ENCODE data around the gene SRSF8. TPM values are rescaled to one million over a fixed set of nuclear protein-coding genes. Genes with fewer than 3 reads are reported as not detected.
"Not testable (repeated sequence)": the region's sequence is repeated elsewhere in the genome, so short reads cannot be mapped to it uniquely, and the experiment has no call there.

SRSF8 gene, protein sequence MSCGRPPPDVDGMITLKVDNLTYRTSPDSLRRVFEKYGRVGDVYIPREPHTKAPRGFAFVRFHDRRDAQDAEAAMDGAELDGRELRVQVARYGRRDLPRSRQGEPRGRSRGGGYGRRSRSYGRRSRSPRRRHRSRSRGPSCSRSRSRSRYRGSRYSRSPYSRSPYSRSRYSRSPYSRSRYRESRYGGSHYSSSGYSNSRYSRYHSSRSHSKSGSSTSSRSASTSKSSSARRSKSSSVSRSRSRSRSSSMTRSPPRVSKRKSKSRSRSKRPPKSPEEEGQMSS
- total RNA-seq (29.2 and 31.3 TPM in 2 replicates), polyA plus RNA-seq (19.5 and 21.9 TPM in 2 replicates), polyA minus RNA-seq (14.6 and 21.8 TPM in 2 replicates), Bru-seq, nascent RNA (percentile 85 among the genes with signal in this experiment), BruChase-seq, experiment 1, labeled RNA remaining after a 6-hour chase (percentile 95 among the genes with signal in this experiment), BruChase-seq, experiment 2, labeled RNA remaining after a 2-hour chase (percentile 96 among the genes with signal in this experiment)
- polyA plus RNA-seq (2011; cell fraction: cytosol; rRNA removed), result 19.8 and 25.2 TPM in 2 replicates
- polyA plus RNA-seq (2011; cell fraction: nucleus; rRNA removed), result 12.4 and 14.1 TPM in 2 replicates
- polyA plus RNA-seq (2012), result 25.8 and 39.4 TPM in 2 replicates
- polyA minus RNA-seq (2011; cell fraction: cytosol; rRNA and poly(A)+ RNA removed), result 11.1 TPM
- 7.4 and 9.9 TPM in 2 replicates for polyA minus RNA-seq (2011; cell fraction: nucleus; rRNA and poly(A)+ RNA removed)
- long read RNA-seq, full-length matches to known transcripts, result 105 of 105 reads
- long read RNA-seq, partial matches to known transcripts, result 0 of 105 reads
- long read RNA-seq, other reads (novel, unspliced or antisense), result 0 of 105 reads

DNA sequence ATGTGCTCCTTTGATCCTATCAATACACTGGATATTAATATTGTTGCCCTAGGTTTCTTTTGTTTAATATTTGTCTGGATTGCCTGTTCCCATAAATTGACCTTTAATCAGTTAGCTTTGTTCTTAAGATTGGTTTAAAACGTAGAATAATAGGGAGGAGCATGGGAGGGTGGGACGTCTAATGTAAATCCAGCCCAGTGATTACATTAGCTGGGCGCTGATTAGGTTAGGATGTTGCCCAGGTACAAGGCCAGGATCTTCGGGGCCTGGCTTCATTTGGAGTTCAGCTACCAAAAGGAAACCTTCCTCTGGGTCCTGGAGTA is at the start of gene SRSF8:
Gene SRSF8, plus strand, starts transcription at position 204 of the 323 bp plus-strand sequence. CDS start 308 bp downstream, outside the sequence.
- no peak for DNase-seq (ENCODE audit: low read depth, low spot score)
- peak within 1 kb of the TSS; percentile 62 for H3K27ac ChIP-seq (ENCODE audit: insufficient read depth, low read depth, low read length)
- dilution Hi-C loops (cut with MboI; ENCODE audit: extremely low pct_ligation_motif_present, low sequenced_read_pairs) (no loop called here), intact Hi-C loops (cut with micrococcal nuclease) (loop anchor here (1.0 to 2.0 kb wide), 5 partner anchors 93 to 724 kb away; partner anchors contain the start of genes CEP57, CWC15, KDM4D and SESN3)
- no peaks in the 10 kb centered on the region for H4K20me1 ChIP-seq (replicated peaks; ENCODE audit: control insufficient read depth, extremely low read depth, insufficient read depth, low read length)
- H3K4me1 ChIP-seq (ENCODE audit: control insufficient read depth, extremely low read depth, insufficient read depth, low read length), result peaks cover 19% of the 10 kb centered on the region
- H3K9ac ChIP-seq (replicated peaks; ENCODE audit: extremely low read depth, insufficient read depth, low read length), result peak within 1 kb of the TSS; percentile 75
- no TSS peak for BruUV-seq (replicated peaks)
- ChIA-PET POLR2A (interaction anchor here (1.1 to 1.6 kb wide), 4 partner anchors 23 to 93 kb away, joined by 5 to 9 read pairs (median 6); partner anchors contain the start of genes CWC15, ENDOD1 and KDM4D), CTCF (interaction anchor here (0.6 to 6.7 kb wide), 31 partner anchors 8 to 1361 kb away, joined by 3 to 96 read pairs (median 4); partner anchors contain the start of genes CWC15, ENDOD1, KDM4D and KDM4F)
- no peaks in the 10 kb centered on the region for H3K36me3 ChIP-seq (ENCODE audit: control insufficient read depth in 2 of 2, extremely low read depth in 1 of 2, insufficient read depth in 2 of 2, low read length in 2 of 2)
- H3K79me2 ChIP-seq (ENCODE audit: control insufficient read depth, insufficient read depth, low read length), result peaks cover 16% of the 10 kb centered on the region
- H3K9me1 ChIP-seq (replicated peaks; ENCODE audit: control insufficient read depth, extremely low read depth, insufficient read depth, low read length), result no peaks in the 10 kb centered on the region
- no peak for FAIRE-seq
- H3K4me2 ChIP-seq (ENCODE audit: insufficient read depth, low read length), result peak within 1 kb of the TSS; percentile 99
- TF ChIP-seq, protein P1, sequence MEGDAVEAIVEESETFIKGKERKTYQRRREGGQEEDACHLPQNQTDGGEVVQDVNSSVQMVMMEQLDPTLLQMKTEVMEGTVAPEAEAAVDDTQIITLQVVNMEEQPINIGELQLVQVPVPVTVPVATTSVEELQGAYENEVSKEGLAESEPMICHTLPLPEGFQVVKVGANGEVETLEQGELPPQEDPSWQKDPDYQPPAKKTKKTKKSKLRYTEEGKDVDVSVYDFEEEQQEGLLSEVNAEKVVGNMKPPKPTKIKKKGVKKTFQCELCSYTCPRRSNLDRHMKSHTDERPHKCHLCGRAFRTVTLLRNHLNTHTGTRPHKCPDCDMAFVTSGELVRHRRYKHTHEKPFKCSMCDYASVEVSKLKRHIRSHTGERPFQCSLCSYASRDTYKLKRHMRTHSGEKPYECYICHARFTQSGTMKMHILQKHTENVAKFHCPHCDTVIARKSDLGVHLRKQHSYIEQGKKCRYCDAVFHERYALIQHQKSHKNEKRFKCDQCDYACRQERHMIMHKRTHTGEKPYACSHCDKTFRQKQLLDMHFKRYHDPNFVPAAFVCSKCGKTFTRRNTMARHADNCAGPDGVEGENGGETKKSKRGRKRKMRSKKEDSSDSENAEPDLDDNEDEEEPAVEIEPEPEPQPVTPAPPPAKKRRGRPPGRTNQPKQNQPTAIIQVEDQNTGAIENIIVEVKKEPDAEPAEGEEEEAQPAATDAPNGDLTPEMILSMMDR (IDR thresholded peaks at IDR 0.05; ENCODE audit: extremely low read depth in 1 of 2, insufficient read depth in 1 of 2, low read depth in 1 of 2, low read length in 2 of 2), result no peak
- TF ChIP-seq JUN (IDR thresholded peaks at IDR 0.05; ENCODE audit: borderline replicate concordance, insufficient read depth, insufficient read length, low read depth), result no peak
- TF ChIP-seq EZH2 (IDR thresholded peaks at IDR 0.05; ENCODE audit: borderline replicate concordance, low read depth, low read length, severe bottlenecking), result no peak
- no peak for TF ChIP-seq POLR2AphosphoS5 (IDR thresholded peaks at IDR 0.05; ENCODE audit: insufficient read depth, low read depth, low read length)
- TF ChIP-seq MYC (IDR thresholded peaks at IDR 0.05; ENCODE audit: low read depth, low read length), result no peak
- no peak for TF ChIP-seq POLR2A (IDR thresholded peaks at IDR 0.05; ENCODE audit: low read depth, low read length)
- TF ChIP-seq GATA2 (IDR thresholded peaks at IDR 0.05; ENCODE audit: insufficient read depth, insufficient read length, low read depth, low read length), result no peak
- TF ChIP-seq, protein P2, sequence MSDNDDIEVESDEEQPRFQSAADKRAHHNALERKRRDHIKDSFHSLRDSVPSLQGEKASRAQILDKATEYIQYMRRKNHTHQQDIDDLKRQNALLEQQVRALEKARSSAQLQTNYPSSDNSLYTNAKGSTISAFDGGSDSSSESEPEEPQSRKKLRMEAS (IDR thresholded peaks at IDR 0.05; ENCODE audit: insufficient read depth, insufficient read length), result no peak
- TF ChIP-seq FOS (IDR thresholded peaks at IDR 0.05; ENCODE audit: borderline replicate concordance, insufficient read depth, low read length), result no peak
- H3K4me3 ChIP-seq (replicated peaks in 1 of 3; ENCODE audit: insufficient read depth in 1 of 3, low read depth in 1 of 3, low read length in 3 of 3), result peak within 1 kb of the TSS; percentile 78 to 98 (median 79)
- peaks cover 4 to 7% of the 10 kb centered on the region in 2 experiments for H3K27me3 ChIP-seq (ENCODE audit: control insufficient read depth in 2 of 2, insufficient read depth in 2 of 2, low read length in 2 of 2)
- H2AFZ ChIP-seq (ENCODE audit: low read depth, low read length), result peak within 1 kb of the TSS; percentile 86
- no peaks in the 10 kb centered on the region for H3K9me3 ChIP-seq (replicated peaks; ENCODE audit: control insufficient read depth, insufficient read depth, low read length)

DNA sequence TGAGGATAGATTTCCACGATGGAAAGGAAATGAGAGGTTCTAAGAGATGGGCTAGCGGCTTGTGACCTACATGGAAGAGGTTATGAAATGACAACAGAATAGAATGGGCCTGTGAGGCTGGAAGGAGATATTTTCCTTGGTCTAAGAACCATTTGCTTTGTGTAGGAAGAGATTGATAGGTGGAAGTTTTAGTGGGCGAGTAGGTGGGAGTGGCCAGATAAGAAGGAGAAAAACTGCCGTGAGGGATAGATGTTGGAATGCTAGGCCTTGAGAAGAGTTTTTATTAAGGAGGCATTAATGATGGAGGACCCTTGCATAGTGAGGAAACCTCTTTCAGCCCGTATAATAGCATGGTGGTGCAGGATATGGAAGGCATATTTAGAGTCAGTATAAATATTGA is 45.3 kb upstream of the SRSF8 start:
- FAIRE-seq; H3K36me3 ChIP-seq (ENCODE audit: control insufficient read depth in 2 of 2, extremely low read depth in 1 of 2, insufficient read depth in 2 of 2, low read length in 2 of 2); H3K27me3 ChIP-seq (ENCODE audit: control insufficient read depth in 2 of 2, insufficient read depth in 2 of 2, low read length in 2 of 2); CTCF ChIA-PET; H3K4me2 ChIP-seq (ENCODE audit: insufficient read depth, low read length); H4K20me1 ChIP-seq (replicated peaks; ENCODE audit: control insufficient read depth, extremely low read depth, insufficient read depth, low read length); H3K79me2 ChIP-seq (ENCODE audit: control insufficient read depth, insufficient read depth, low read length); dilution Hi-C loops (cut with MboI; ENCODE audit: extremely low pct_ligation_motif_present, low sequenced_read_pairs); H3K9ac ChIP-seq (replicated peaks; ENCODE audit: extremely low read depth, insufficient read depth, low read length); DNase-seq (ENCODE audit: low read depth, low spot score); H3K9me1 ChIP-seq (replicated peaks; ENCODE audit: control insufficient read depth, extremely low read depth, insufficient read depth, low read length); H3K4me1 ChIP-seq (ENCODE audit: control insufficient read depth, extremely low read depth, insufficient read depth, low read length); intact Hi-C loops (cut with micrococcal nuclease); H3K27ac ChIP-seq (ENCODE audit: insufficient read depth, low read depth, low read length); H3K4me3 ChIP-seq (replicated peaks in 1 of 3; ENCODE audit: insufficient read depth in 1 of 3, low read depth in 1 of 3, low read length in 3 of 3); POLR2A ChIA-PET; H3K9me3 ChIP-seq (replicated peaks; ENCODE audit: control insufficient read depth, insufficient read depth, low read length); H2AFZ ChIP-seq (ENCODE audit: low read depth, low read length); BruUV-seq (replicated peaks): not testable (repeated sequence)
